ENCODE data around the gene RADIL.

- TF ChIP-seq SIN3A (IDR thresholded peaks at IDR 0.05; ENCODE audit: borderline replicate concordance, insufficient read depth, low read length) (no peak), POLR2AphosphoS5 (IDR thresholded peaks at IDR 0.05; ENCODE audit: low read depth, low read length) (no peak)
Measured at GRCh38 chr7:4808565-4808964, 75.0 kb downstream of the RADIL start.
